Endodermal cell (in vitro differentiated cells): ENCODE measurements around the gene AUTS2. TPM values are rescaled to one million over a fixed set of nuclear protein-coding genes. Genes with fewer than 3 reads are reported as not detected.

ENCODE experiments used
- DNase-seq: peaks from one replicate; pipeline ENCODE4 v3.0.0-alpha.2; 2017
- H3K27ac ChIP-seq: 2 replicates; pipeline ENCODE4 v1.5.1; 2013; ENCODE audit warnings: mild to moderate bottlenecking, low read depth, low read length, moderate library complexity
- H3K27me3 ChIP-seq: 2 replicates; pipeline ENCODE4 v1.6.1; 2013; ENCODE audit warnings: mild to moderate bottlenecking, low read length, moderate library complexity; ENCODE audit not compliant: insufficient read depth, control insufficient read depth, poor library complexity, severe bottlenecking
- H3K36me3 ChIP-seq: 2 replicates; pipeline ENCODE4 v1.7.0; 2013; ENCODE audit warnings: mild to moderate bottlenecking, low read length, moderate library complexity; ENCODE audit not compliant: control insufficient read depth, insufficient read depth
- H3K4me1 ChIP-seq: one replicate; pipeline ENCODE4 v1.7.0; 2013; ENCODE audit warnings: low read length; ENCODE audit not compliant: control insufficient read depth, insufficient read depth
- H3K4me3 ChIP-seq: 2 replicates; pipeline ENCODE4 v1.5.1; 2013; ENCODE audit warnings: mild to moderate bottlenecking, low read length, moderate library complexity
- H3K9ac ChIP-seq: 2 replicates; pipeline ENCODE4 v1.6.1; 2013; ENCODE audit warnings: mild to moderate bottlenecking, low read length, moderate library complexity; ENCODE audit not compliant: poor library complexity, severe bottlenecking; ENCODE audit errors: extremely low read depth
- H3K9me3 ChIP-seq: 2 replicates; pipeline ENCODE4 v1.6.1; 2013; ENCODE audit warnings: mild to moderate bottlenecking, low read length, moderate library complexity; ENCODE audit not compliant: control insufficient read depth
- H3K27ac Mint-ChIP-seq: 2 replicates; pipeline ENCODE4 v1.8.0; 2020; ENCODE audit warnings: mixed read lengths
- H3K27me3 Mint-ChIP-seq: 2 replicates; pipeline ENCODE4 v1.8.0; 2021; ENCODE audit warnings: mild to moderate bottlenecking, mixed read lengths; ENCODE audit not compliant: insufficient read depth
- H3K36me3 Mint-ChIP-seq: 2 replicates; pipeline ENCODE4 v1.8.0; 2020; ENCODE audit warnings: low read depth, mixed read lengths
- H3K4me1 Mint-ChIP-seq: 2 replicates; pipeline ENCODE4 v1.8.0; 2020; ENCODE audit warnings: mixed read lengths
- H3K4me3 Mint-ChIP-seq: 2 replicates; pipeline ENCODE4 v1.8.0; 2020; ENCODE audit warnings: mild to moderate bottlenecking, moderate library complexity, mixed read lengths
- H3K9me3 Mint-ChIP-seq: 2 replicates; pipeline ENCODE4 v1.8.0; 2020; ENCODE audit warnings: mild to moderate bottlenecking, mixed read lengths
- WGBS, 2 experiments: methylation state at CpG; one replicate each; pipeline versions ENCODE4 v1.1.5 to v1.1.7; 2013; ENCODE audit warnings: missing lambda C conversion rate in 2 of 2, mixed read lengths in 1 of 2; ENCODE audit not compliant: insufficient coverage in 1 of 2, insufficient read length in 1 of 2; 5-methylcytosine and 5-hydroxymethylcytosine counted together
- total RNA-seq, 2 donors: library from RNA; stranded (reverse); fragmentation: NEBNext Ultra II Directional in 1 of 2; extraction: Animal tissue kit (Norgen Biotek cat#: 25700) in 1 of 2; gene quantifications; 2 replicates in 1 of 2; 3 replicates in 1 of 2; pipeline ENCODE4 v1.2.1, GENCODE V29; 2021
- TF ChIP-seq, protein P1 (sequence below): fragments of 200-600 bp; sonication (generic); conservative IDR thresholded peaks from 2 replicates; pipeline ENCODE4 v1.5.0; 2021; ENCODE audit warnings: antibody characterized with exemption, mild to moderate bottlenecking

The AUTS2 gene
- total RNA-seq, 2 donors from 2014 or later, result 76.8 to 106 TPM

DNA sequence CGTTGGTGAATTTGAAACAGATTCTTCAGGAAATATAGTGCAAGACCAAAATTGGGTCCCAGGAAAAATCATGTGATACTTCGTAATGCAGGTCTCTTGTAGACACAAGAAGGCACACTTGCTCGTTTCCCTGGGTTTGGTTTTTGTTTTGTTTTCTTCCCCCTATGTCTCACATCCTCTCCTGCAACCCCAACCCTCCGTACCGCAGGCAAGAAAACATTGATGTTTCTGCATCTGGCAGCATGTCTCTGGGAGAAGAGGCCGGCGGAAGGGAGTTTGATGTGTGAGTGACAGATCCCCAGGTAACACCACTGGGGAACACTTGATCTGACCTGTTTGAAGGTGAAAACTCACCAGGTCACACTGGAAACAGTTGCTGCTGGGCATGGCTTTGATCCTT, 718.5 kb downstream of the AUTS2 start:
- Mint-ChIP-seq H3K4me1 (peaks cover 55% of the 10 kb centered on the region), H3K27me3 (no peaks in the 10 kb centered on the region), H3K36me3 (no peaks in the 10 kb centered on the region), H3K27ac (peak overlapping the region; percentile 30), H3K4me3 (no peak overlapping the region), H3K9me3 (no peaks in the 10 kb centered on the region)
- Histone ChIP-seq H3K36me3 (no peaks in the 10 kb centered on the region), H3K9me3 (no peaks in the 10 kb centered on the region), H3K27ac (no peak overlapping the region), H3K27me3 (no peaks in the 10 kb centered on the region), H3K4me3 (no peak overlapping the region), H3K4me1 (peaks cover 41% of the 10 kb centered on the region), H3K9ac (no peak overlapping the region)
- no peak for DNase-seq
- TF ChIP-seq, protein P1, sequence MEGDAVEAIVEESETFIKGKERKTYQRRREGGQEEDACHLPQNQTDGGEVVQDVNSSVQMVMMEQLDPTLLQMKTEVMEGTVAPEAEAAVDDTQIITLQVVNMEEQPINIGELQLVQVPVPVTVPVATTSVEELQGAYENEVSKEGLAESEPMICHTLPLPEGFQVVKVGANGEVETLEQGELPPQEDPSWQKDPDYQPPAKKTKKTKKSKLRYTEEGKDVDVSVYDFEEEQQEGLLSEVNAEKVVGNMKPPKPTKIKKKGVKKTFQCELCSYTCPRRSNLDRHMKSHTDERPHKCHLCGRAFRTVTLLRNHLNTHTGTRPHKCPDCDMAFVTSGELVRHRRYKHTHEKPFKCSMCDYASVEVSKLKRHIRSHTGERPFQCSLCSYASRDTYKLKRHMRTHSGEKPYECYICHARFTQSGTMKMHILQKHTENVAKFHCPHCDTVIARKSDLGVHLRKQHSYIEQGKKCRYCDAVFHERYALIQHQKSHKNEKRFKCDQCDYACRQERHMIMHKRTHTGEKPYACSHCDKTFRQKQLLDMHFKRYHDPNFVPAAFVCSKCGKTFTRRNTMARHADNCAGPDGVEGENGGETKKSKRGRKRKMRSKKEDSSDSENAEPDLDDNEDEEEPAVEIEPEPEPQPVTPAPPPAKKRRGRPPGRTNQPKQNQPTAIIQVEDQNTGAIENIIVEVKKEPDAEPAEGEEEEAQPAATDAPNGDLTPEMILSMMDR, result no peak
- WGBS, 2 experiments, result 90 to 96% methylated on average over 3 to 7 of the region's 7 CpGs

DNA sequence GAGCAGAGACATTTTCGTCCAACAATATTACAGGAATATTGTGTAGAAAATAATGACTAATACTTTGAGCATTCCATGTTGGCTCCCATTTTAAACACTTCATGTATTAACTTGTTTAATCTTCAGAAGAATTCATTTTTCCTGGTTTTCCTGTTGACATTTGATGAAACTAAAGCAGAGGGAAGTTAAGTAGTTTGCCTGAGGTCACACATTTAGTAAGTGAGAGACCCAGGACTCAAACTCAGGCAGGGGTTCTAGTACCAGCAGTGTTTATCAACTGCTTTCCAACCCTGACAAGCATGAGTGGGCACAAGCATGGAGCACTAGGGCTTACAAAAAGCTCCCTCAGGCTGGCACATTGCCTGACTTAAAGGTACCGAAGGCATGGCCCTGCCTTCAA, 719.1 kb downstream of the AUTS2 start:
- DNase-seq, result no peak
- Histone ChIP-seq H3K36me3 (no peaks in the 10 kb centered on the region), H3K27ac (no peak overlapping the region), H3K9ac (no peak overlapping the region), H3K4me3 (no peak overlapping the region), H3K27me3 (no peaks in the 10 kb centered on the region), H3K4me1 (peaks cover 42% of the 10 kb centered on the region), H3K9me3 (no peaks in the 10 kb centered on the region)
- Mint-ChIP-seq H3K27ac (peak overlapping the region; percentile 30), H3K9me3 (no peaks in the 10 kb centered on the region), H3K36me3 (no peaks in the 10 kb centered on the region), H3K4me3 (no peak overlapping the region), H3K4me1 (peaks cover 56% of the 10 kb centered on the region), H3K27me3 (no peaks in the 10 kb centered on the region)
- 87 to 100% methylated on average over 1 of the region's 2 CpGs for WGBS, 2 experiments
- TF ChIP-seq, protein P1, result no peak

DNA sequence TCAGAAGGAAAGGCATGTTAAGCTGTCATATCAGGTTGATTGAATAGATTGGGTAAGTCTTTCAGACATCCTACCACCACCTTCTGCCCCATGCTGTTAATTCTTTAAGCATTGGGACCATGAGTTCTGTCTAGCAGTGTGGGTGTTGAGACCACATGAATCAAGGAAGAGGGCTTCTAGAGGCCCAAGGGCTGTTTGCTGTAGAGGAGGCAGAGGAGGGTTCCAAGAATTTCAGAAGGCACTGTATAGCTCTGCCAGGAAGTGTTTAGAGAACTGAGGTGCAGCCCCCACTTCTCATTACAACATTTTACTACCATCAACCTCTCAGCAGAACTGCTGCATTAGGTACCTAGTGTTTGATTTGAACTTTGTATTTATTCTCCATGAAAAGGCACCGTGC, 720.2 kb downstream of the AUTS2 start:
- H3K9me3 ChIP-seq, result no peaks in the 10 kb centered on the region
- H3K9me3 Mint-ChIP-seq, result no peaks in the 10 kb centered on the region
- no peaks in the 10 kb centered on the region for H3K36me3 Mint-ChIP-seq
- H3K36me3 ChIP-seq, result no peaks in the 10 kb centered on the region
- no peak overlapping the region for H3K27ac Mint-ChIP-seq
- H3K4me1 ChIP-seq, result peaks cover 43% of the 10 kb centered on the region
- peaks cover 50% of the 10 kb centered on the region for H3K4me1 Mint-ChIP-seq
- WGBS, 2 experiments, result 94% methylated on average over 1 of the region's 1 CpG; no CpG with 5 or more reads in 1 of the 2 experiments
- peak overlapping the region; percentile 66 for H3K4me3 ChIP-seq
- no peaks in the 10 kb centered on the region for H3K27me3 Mint-ChIP-seq
- H3K4me3 Mint-ChIP-seq, result no peak overlapping the region
- peak overlapping the region; percentile 6 for H3K9ac ChIP-seq
- H3K27me3 ChIP-seq, result no peaks in the 10 kb centered on the region
- TF ChIP-seq, protein P1, result no peak
- H3K27ac ChIP-seq, result no peak overlapping the region
- DNase-seq, result no peak
